ENCODE measurements around the gene JAKMIP1. TPM values are rescaled to one million over a fixed set of nuclear protein-coding genes. Genes with fewer than 3 reads are reported as not detected.

JAKMIP1 gene
- total and polyA plus RNA-seq, 3 experiments from 2014 or later, result 12.7 to 26.1 (median 14.2) TPM

GRCh38 chr4:6165766-6166165 is 34.6 kb downstream of the JAKMIP1 start:
- Histone ChIP-seq H3K4me3 (ENCODE audit: low read length) (no peak overlapping the region), H3K27me3 (ENCODE audit: insufficient read depth, low read length, poor library complexity, severe bottlenecking) (no peaks in the 10 kb centered on the region), H3K27ac (ENCODE audit: low read depth, low read length) (no peak overlapping the region), H3K9me3 (ENCODE audit: low read length) (no peaks in the 10 kb centered on the region), H3K36me3 (ENCODE audit: insufficient read depth, low read length) (no peaks in the 10 kb centered on the region), H3K4me1 (ENCODE audit: insufficient read depth, low read length) (no peaks in the 10 kb centered on the region)
- H3K9me3 Mint-ChIP-seq, result peaks cover 0 to 2% (median 0%) of the 10 kb centered on the region in 5 donors
- peaks cover 13 to 35% (median 15%) of the 10 kb centered on the region in 3 donors for H3K4me1 Mint-ChIP-seq
- POLR2A ChIA-PET, result no interaction called here
- CTCF ChIA-PET, result no interaction called here
- DNase-seq, result no peak
- H3K36me3 Mint-ChIP-seq, result peaks cover 9 to 19% (median 14%) of the 10 kb centered on the region in 3 donors
- H3K27me3 Mint-ChIP-seq, result peaks cover 0 to 2% of the 10 kb centered on the region in 2 donors
- H3K4me3 Mint-ChIP-seq, result no peak overlapping the region
- H3K27ac Mint-ChIP-seq, result peak overlapping the region in 1 of 8 donors; percentile 5

- Mint-ChIP-seq H3K27ac (peak overlapping the region in 1 of 8 donors; percentile 6), H3K36me3 (peaks cover 7 to 19% (median 8%) of the 10 kb centered on the region in 3 donors), H3K9me3 (peaks cover 0 to 2% (median 0%) of the 10 kb centered on the region in 5 donors), H3K27me3 (peaks cover 0 to 2% of the 10 kb centered on the region in 2 donors), H3K4me1 (peaks cover 14 to 37% (median 22%) of the 10 kb centered on the region in 3 donors), H3K4me3 (no peak overlapping the region)
- DNase-seq, result no peak
- no peak overlapping the region for H3K27ac ChIP-seq (ENCODE audit: low read depth, low read length)
- CTCF ChIA-PET, result no interaction called here
- H3K4me1 ChIP-seq (ENCODE audit: insufficient read depth, low read length), result no peaks in the 10 kb centered on the region
- no peaks in the 10 kb centered on the region for H3K27me3 ChIP-seq (ENCODE audit: insufficient read depth, low read length, poor library complexity, severe bottlenecking)
- POLR2A ChIA-PET, result no interaction called here
- H3K36me3 ChIP-seq (ENCODE audit: insufficient read depth, low read length), result no peaks in the 10 kb centered on the region
- H3K4me3 ChIP-seq (ENCODE audit: low read length), result no peak overlapping the region
- H3K9me3 ChIP-seq (ENCODE audit: low read length), result no peaks in the 10 kb centered on the region
Observed at GRCh38 chr4:6162885-6163284, 37.5 kb downstream of the JAKMIP1 start.

GRCh38 chr4:6161921-6162464 is 38.4 kb downstream of the JAKMIP1 start:
- Histone ChIP-seq H3K4me3 (ENCODE audit: low read length) (no peak overlapping the region), H3K27me3 (ENCODE audit: insufficient read depth, low read length, poor library complexity, severe bottlenecking) (no peaks in the 10 kb centered on the region), H3K9me3 (ENCODE audit: low read length) (no peaks in the 10 kb centered on the region), H3K36me3 (ENCODE audit: insufficient read depth, low read length) (no peaks in the 10 kb centered on the region), H3K4me1 (ENCODE audit: insufficient read depth, low read length) (no peaks in the 10 kb centered on the region), H3K27ac (ENCODE audit: low read depth, low read length) (no peak overlapping the region)
- H3K4me1 Mint-ChIP-seq, result peaks cover 5 to 28% (median 15%) of the 10 kb centered on the region in 3 donors
- H3K36me3 Mint-ChIP-seq, result peaks cover 5 to 19% (median 7%) of the 10 kb centered on the region in 3 donors
- peaks cover 0 to 2% of the 10 kb centered on the region in 2 donors for H3K27me3 Mint-ChIP-seq
- H3K27ac Mint-ChIP-seq, result peak overlapping the region in 3 of 8 donors; percentile 31 to 70 (median 59)
- peaks cover 0 to 2% (median 0%) of the 10 kb centered on the region in 5 donors for H3K9me3 Mint-ChIP-seq
- ChIA-PET POLR2A (no interaction called here), CTCF (no interaction called here)
- DNase-seq, result no peak
- no peak overlapping the region for H3K4me3 Mint-ChIP-seq

GRCh38 chr4:6160536-6160935 is 39.8 kb downstream of the JAKMIP1 start:
- Histone ChIP-seq H3K27me3 (ENCODE audit: insufficient read depth, low read length, poor library complexity, severe bottlenecking) (no peaks in the 10 kb centered on the region), H3K4me3 (ENCODE audit: low read length) (no peak overlapping the region), H3K36me3 (ENCODE audit: insufficient read depth, low read length) (no peaks in the 10 kb centered on the region), H3K27ac (ENCODE audit: low read depth, low read length) (no peak overlapping the region), H3K9me3 (ENCODE audit: low read length) (no peaks in the 10 kb centered on the region), H3K4me1 (ENCODE audit: insufficient read depth, low read length) (no peaks in the 10 kb centered on the region)
- Mint-ChIP-seq H3K36me3 (peaks cover 3 to 15% (median 7%) of the 10 kb centered on the region in 3 donors), H3K9me3 (peaks cover 0 to 2% (median 0%) of the 10 kb centered on the region in 5 donors), H3K4me3 (no peak overlapping the region), H3K4me1 (peaks cover 4 to 27% (median 15%) of the 10 kb centered on the region in 3 donors), H3K27me3 (no peaks in the 10 kb centered on the region), H3K27ac (peak overlapping the region in 4 of 8 donors; percentile 37 to 67 (median 58))
- DNase-seq, result no peak
- CTCF ChIA-PET, result no interaction called here
- POLR2A ChIA-PET, result no interaction called here

GRCh38 chr4:6157926-6158325 is 42.4 kb downstream of the JAKMIP1 start:
- no peak overlapping the region for H3K27ac ChIP-seq (ENCODE audit: low read depth, low read length)
- Mint-ChIP-seq H3K4me3 (peak overlapping the region in 1 of 7 donors; percentile 59), H3K27ac (peak overlapping the region in 3 of 8 donors; percentile 29 to 64 (median 63)), H3K9me3 (no peaks in the 10 kb centered on the region), H3K36me3 (no peaks in the 10 kb centered on the region), H3K27me3 (peaks cover 0 to 2% of the 10 kb centered on the region in 2 donors), H3K4me1 (peaks cover 14 to 37% (median 29%) of the 10 kb centered on the region in 3 donors)
- H3K4me3 ChIP-seq (ENCODE audit: low read length), result no peak overlapping the region
- peaks cover 3% of the 10 kb centered on the region for H3K4me1 ChIP-seq (ENCODE audit: insufficient read depth, low read length)
- POLR2A ChIA-PET, result no interaction called here
- DNase-seq, result no peak
- no peaks in the 10 kb centered on the region for H3K36me3 ChIP-seq (ENCODE audit: insufficient read depth, low read length)
- no peaks in the 10 kb centered on the region for H3K27me3 ChIP-seq (ENCODE audit: insufficient read depth, low read length, poor library complexity, severe bottlenecking)
- H3K9me3 ChIP-seq (ENCODE audit: low read length), result no peaks in the 10 kb centered on the region
- CTCF ChIA-PET, result no interaction called here

GRCh38 chr4:6155996-6156750 is 44.2 kb downstream of the JAKMIP1 start:
- Histone ChIP-seq H3K9me3 (ENCODE audit: low read length) (no peaks in the 10 kb centered on the region), H3K4me1 (ENCODE audit: insufficient read depth, low read length) (peaks cover 4% of the 10 kb centered on the region), H3K36me3 (ENCODE audit: insufficient read depth, low read length) (no peaks in the 10 kb centered on the region), H3K27me3 (ENCODE audit: insufficient read depth, low read length, poor library complexity, severe bottlenecking) (no peaks in the 10 kb centered on the region), H3K4me3 (ENCODE audit: low read length) (no peak overlapping the region), H3K27ac (ENCODE audit: low read depth, low read length) (no peak overlapping the region)
- Mint-ChIP-seq H3K9me3 (no peaks in the 10 kb centered on the region), H3K27me3 (peaks cover 0 to 2% of the 10 kb centered on the region in 2 donors), H3K36me3 (peaks cover 2% of the 10 kb centered on the region in 3 donors), H3K4me1 (peaks cover 26 to 54% (median 42%) of the 10 kb centered on the region in 3 donors), H3K27ac (no peak overlapping the region), H3K4me3 (no peak overlapping the region)
- no peak for DNase-seq
- ChIA-PET POLR2A (no interaction called here), CTCF (interaction anchor here (1.1 kb wide), 1 partner anchor 46 kb away, joined by 6 read pairs; no protein-coding TSS in a partner anchor)

GRCh38 chr4:6154875-6155274 is 45.5 kb downstream of the JAKMIP1 start:
- CTCF ChIA-PET, result no interaction called here
- H3K4me1 ChIP-seq (ENCODE audit: insufficient read depth, low read length), result peaks cover 4% of the 10 kb centered on the region
- POLR2A ChIA-PET, result no interaction called here
- no peak for DNase-seq
- no peak overlapping the region for H3K27ac ChIP-seq (ENCODE audit: low read depth, low read length)
- Mint-ChIP-seq H3K36me3 (peaks cover 4 to 6% (median 4%) of the 10 kb centered on the region in 3 donors), H3K4me1 (peaks cover 27 to 55% (median 38%) of the 10 kb centered on the region in 3 donors), H3K27me3 (peaks cover 0 to 2% of the 10 kb centered on the region in 2 donors), H3K27ac (peak overlapping the region in 3 of 8 donors; percentile 10 to 68 (median 59)), H3K4me3 (no peak overlapping the region), H3K9me3 (no peaks in the 10 kb centered on the region)
- H3K36me3 ChIP-seq (ENCODE audit: insufficient read depth, low read length), result no peaks in the 10 kb centered on the region
- no peak overlapping the region for H3K4me3 ChIP-seq (ENCODE audit: low read length)
- H3K27me3 ChIP-seq (ENCODE audit: insufficient read depth, low read length, poor library complexity, severe bottlenecking), result no peaks in the 10 kb centered on the region
- no peaks in the 10 kb centered on the region for H3K9me3 ChIP-seq (ENCODE audit: low read length)

- Histone ChIP-seq H3K27me3 (ENCODE audit: insufficient read depth, low read length, poor library complexity, severe bottlenecking) (no peaks in the 10 kb centered on the region), H3K4me1 (ENCODE audit: insufficient read depth, low read length) (peaks cover 4% of the 10 kb centered on the region), H3K36me3 (ENCODE audit: insufficient read depth, low read length) (no peaks in the 10 kb centered on the region), H3K27ac (ENCODE audit: low read depth, low read length) (no peak overlapping the region), H3K9me3 (ENCODE audit: low read length) (no peaks in the 10 kb centered on the region), H3K4me3 (ENCODE audit: low read length) (no peak overlapping the region)
- Mint-ChIP-seq H3K27me3 (peaks cover 0 to 2% of the 10 kb centered on the region in 2 donors), H3K27ac (peak overlapping the region in 3 of 8 donors; percentile 31 to 45 (median 33)), H3K4me1 (peaks cover 23 to 45% (median 34%) of the 10 kb centered on the region in 3 donors), H3K4me3 (no peak overlapping the region), H3K36me3 (peaks cover 4 to 6% (median 6%) of the 10 kb centered on the region in 3 donors), H3K9me3 (no peaks in the 10 kb centered on the region)
- CTCF ChIA-PET, result no interaction called here
- POLR2A ChIA-PET, result no interaction called here
- DNase-seq, result no peak
Observed at GRCh38 chr4:6153874-6154273, 46.5 kb downstream of the JAKMIP1 start.
